Esophagus muscularis mucosa (tissue), 3 donors: ENCODE results near the gene P2RX5.

Source experiments
- POLR2A ChIP-seq: fragments of 450-650 bp; IDR thresholded peaks from one replicate; pipeline ENCODE4 v1.6.1; 2017; ENCODE audit warnings: antibody characterized with exemption, moderate library complexity, mild to moderate bottlenecking, low read depth
- POLR2AphosphoS5 ChIP-seq, 2 donors: sonication (generic); formaldehyde crosslinking; IDR thresholded peaks; one replicate each; pipeline ENCODE4 v1.6.1; 2017; ENCODE audit warnings: antibody characterized with exemption in 2 of 2
- TF ChIP-seq, protein P1 (sequence below), 3 experiments: fragments of 200-600 bp in 2 of 3; fragments of 450-650 bp in 1 of 3; sonication (generic) in 2 of 3; IDR thresholded peaks; one replicate each; pipeline ENCODE4 v1.5.1; 2017 to 2019; ENCODE audit warnings: antibody characterized with exemption in 3 of 3, mild to moderate bottlenecking in 2 of 3, moderate library complexity in 1 of 3

DNA sequence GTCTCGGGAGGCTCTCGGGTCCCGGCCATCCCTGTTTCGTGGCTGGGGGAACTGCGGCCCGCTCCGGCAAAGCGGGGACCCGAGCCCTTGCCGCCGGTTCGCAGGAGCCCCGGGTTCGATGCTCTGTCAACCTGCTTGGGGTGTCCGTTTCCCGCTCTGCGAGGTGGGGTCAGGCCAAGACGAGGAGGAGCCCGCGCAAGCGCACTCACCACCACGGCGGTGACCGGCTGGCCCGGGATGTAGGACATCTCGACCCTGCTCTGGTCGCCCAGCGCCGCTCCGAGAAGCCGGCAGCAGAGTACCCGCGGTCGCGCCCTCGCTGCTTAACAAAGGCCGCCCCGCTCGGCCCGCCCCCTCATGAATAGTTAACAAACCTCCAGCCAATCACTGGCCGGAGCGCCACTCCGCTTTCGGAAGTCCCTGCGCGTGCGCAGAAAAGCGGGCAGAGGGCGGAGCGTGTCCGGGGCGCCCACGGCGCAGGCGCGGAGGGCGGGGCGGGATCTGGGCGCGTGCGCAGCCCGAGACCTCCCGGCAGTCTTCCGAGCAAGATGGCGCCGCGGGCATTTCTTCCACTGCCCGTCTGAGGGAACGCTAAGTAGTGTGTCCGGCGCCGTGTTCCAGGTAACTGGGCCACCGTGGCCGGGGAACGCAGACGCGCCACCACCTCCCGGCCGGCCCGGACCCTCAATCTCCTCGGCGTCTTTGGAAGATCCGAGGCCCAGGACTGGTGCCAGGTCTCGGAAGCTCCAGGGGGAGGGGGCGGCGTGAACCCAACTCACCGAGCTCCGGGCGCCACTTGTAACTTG, 27.5 kb downstream of the P2RX5 start, which contains the start of the genes EMC6 and TAX1BP3:
- TF ChIP-seq, protein P1, sequence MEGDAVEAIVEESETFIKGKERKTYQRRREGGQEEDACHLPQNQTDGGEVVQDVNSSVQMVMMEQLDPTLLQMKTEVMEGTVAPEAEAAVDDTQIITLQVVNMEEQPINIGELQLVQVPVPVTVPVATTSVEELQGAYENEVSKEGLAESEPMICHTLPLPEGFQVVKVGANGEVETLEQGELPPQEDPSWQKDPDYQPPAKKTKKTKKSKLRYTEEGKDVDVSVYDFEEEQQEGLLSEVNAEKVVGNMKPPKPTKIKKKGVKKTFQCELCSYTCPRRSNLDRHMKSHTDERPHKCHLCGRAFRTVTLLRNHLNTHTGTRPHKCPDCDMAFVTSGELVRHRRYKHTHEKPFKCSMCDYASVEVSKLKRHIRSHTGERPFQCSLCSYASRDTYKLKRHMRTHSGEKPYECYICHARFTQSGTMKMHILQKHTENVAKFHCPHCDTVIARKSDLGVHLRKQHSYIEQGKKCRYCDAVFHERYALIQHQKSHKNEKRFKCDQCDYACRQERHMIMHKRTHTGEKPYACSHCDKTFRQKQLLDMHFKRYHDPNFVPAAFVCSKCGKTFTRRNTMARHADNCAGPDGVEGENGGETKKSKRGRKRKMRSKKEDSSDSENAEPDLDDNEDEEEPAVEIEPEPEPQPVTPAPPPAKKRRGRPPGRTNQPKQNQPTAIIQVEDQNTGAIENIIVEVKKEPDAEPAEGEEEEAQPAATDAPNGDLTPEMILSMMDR (IDR thresholded peaks at IDR 0.05): peak in 1 of 3 experiments; percentile 2
- TF ChIP-seq POLR2A (peak; percentile 87), POLR2AphosphoS5 (IDR thresholded peaks at IDR 0.05) (peak; percentile 95 to 99)
